Neural crest cell (in vitro differentiated cells): Measurements from ENCODE around the gene RPTOR. TPM values are rescaled to one million over a fixed set of nuclear protein-coding genes. Genes with fewer than 3 reads are reported as not detected.

ENCODE experiments used
- DNase-seq: peaks from one replicate; pipeline ENCODE4 v3.0.0; 2021; ENCODE audit warnings: low read depth, mixed read lengths, low spot score
- H3K27ac Mint-ChIP-seq: one replicate; pipeline ENCODE4 v1.8.0; 2021; ENCODE audit warnings: mild to moderate bottlenecking, mixed read lengths; ENCODE audit not compliant: unreplicated experiment
- H3K27me3 Mint-ChIP-seq: 2 replicates; pipeline ENCODE4 v1.8.0; 2021; ENCODE audit warnings: low read depth, mild to moderate bottlenecking, mixed read lengths
- H3K36me3 Mint-ChIP-seq: 2 replicates; pipeline ENCODE4 v1.8.0; 2021; ENCODE audit warnings: low read depth, mild to moderate bottlenecking, mixed read lengths
- H3K4me1 Mint-ChIP-seq: 2 replicates; pipeline ENCODE4 v1.8.0; 2021; ENCODE audit warnings: mixed read lengths
- H3K4me3 Mint-ChIP-seq: one replicate; pipeline ENCODE4 v1.8.0; 2021; ENCODE audit warnings: mild to moderate bottlenecking, mixed read lengths
- H3K9me3 Mint-ChIP-seq: 2 replicates; pipeline ENCODE4 v1.8.0; 2021; ENCODE audit warnings: mixed read lengths
- total RNA-seq: library from RNA; stranded (reverse); gene quantifications from 2 replicates; pipeline ENCODE4 v1.2.1, GENCODE V29; 2021
- TF ChIP-seq, protein P1 (sequence below): fragments of 200-600 bp; sonication (generic); conservative IDR thresholded peaks from 2 replicates; pipeline ENCODE4 v1.5.0; 2021; ENCODE audit warnings: antibody characterized with exemption, mild to moderate bottlenecking

Gene RPTOR
- total RNA-seq, 1 donor from 2014 or later = 41.1 TPM

DNA sequence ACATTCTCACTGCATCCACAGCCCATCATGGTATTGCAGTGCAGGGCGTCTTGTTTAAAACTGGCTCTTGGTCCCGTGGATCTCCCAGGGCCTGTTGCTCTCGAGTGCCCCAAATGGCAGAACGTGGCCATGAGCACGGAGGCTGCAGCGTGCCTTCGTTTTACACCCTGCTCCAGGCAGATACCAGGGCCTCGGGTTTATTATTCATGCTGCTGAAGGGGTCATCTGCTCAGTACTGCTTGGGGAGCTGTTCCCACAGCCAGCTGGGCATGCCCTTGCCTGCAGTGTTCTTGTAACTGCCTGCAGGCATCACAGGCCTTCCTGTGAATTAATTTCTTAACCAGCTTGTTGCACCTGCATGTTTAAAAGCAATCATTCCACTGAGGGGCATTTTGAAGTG lies 317.3 kb downstream of the RPTOR start:
- no peaks in the 10 kb centered on the region for H3K9me3 Mint-ChIP-seq
- no peak overlapping the region for H3K27ac Mint-ChIP-seq
- no peaks in the 10 kb centered on the region for H3K27me3 Mint-ChIP-seq
- TF ChIP-seq, protein P1, sequence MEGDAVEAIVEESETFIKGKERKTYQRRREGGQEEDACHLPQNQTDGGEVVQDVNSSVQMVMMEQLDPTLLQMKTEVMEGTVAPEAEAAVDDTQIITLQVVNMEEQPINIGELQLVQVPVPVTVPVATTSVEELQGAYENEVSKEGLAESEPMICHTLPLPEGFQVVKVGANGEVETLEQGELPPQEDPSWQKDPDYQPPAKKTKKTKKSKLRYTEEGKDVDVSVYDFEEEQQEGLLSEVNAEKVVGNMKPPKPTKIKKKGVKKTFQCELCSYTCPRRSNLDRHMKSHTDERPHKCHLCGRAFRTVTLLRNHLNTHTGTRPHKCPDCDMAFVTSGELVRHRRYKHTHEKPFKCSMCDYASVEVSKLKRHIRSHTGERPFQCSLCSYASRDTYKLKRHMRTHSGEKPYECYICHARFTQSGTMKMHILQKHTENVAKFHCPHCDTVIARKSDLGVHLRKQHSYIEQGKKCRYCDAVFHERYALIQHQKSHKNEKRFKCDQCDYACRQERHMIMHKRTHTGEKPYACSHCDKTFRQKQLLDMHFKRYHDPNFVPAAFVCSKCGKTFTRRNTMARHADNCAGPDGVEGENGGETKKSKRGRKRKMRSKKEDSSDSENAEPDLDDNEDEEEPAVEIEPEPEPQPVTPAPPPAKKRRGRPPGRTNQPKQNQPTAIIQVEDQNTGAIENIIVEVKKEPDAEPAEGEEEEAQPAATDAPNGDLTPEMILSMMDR = peak; percentile 46
- H3K4me3 Mint-ChIP-seq = no peak overlapping the region
- H3K4me1 Mint-ChIP-seq = peaks cover 14% of the 10 kb centered on the region
- DNase-seq = peak; percentile 30
- H3K36me3 Mint-ChIP-seq = peaks cover 10% of the 10 kb centered on the region

DNA sequence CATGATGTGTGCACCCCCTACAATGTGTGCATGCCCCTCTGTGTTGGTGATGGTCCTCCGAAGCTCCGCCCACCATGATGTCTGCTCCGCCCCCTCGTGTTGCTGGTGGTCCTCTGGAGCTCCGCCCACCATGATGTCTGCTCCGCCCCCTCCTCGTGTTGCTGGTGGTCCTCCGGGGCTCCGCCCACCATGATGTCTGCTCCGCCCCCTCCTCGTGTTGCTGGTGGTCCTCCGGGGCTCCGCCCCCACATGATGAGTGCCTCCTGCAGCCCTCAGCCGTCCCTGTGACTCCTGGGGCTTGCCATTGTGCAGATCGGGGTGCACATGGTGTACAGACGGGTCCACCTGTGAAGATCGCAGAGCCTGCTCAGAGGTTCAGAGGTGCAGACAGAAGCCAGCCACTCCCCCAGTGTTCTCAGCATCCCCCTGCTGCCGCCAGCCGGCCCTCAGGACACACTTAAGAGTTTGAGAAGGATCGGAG lies 317.9 kb downstream of the RPTOR start:
- Mint-ChIP-seq H3K4me1 (peaks cover 14% of the 10 kb centered on the region), H3K4me3 (no peak overlapping the region), H3K27ac (no peak overlapping the region), H3K36me3 (peaks cover 10% of the 10 kb centered on the region), H3K9me3 (no peaks in the 10 kb centered on the region), H3K27me3 (no peaks in the 10 kb centered on the region)
- TF ChIP-seq, protein P1 = no peak
- no peak for DNase-seq

DNA sequence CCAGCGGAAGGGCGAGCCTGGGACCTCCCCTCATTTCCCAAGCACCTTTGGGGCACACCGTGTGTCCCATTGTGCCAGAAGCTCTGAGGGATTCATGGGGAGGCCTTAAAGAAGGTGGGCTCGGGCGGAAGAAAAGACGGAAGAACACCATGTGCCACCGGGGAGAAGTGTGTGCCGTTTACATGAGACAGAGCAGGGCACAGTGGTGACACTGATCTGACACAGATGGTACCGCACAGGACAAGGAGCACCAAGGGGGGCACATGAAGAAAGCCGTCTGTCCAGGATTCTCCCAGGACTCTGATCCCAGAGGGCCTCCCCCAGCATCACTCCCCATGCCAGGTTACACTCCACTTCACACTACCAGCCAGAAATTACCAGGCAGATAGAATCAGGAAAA lies 318.3 kb downstream of the RPTOR start:
- Mint-ChIP-seq H3K9me3 (no peaks in the 10 kb centered on the region), H3K4me1 (peaks cover 14% of the 10 kb centered on the region), H3K27me3 (no peaks in the 10 kb centered on the region), H3K27ac (no peak overlapping the region), H3K4me3 (no peak overlapping the region), H3K36me3 (peaks cover 10% of the 10 kb centered on the region)
- DNase-seq = no peak
- TF ChIP-seq, protein P1 = no peak

DNA sequence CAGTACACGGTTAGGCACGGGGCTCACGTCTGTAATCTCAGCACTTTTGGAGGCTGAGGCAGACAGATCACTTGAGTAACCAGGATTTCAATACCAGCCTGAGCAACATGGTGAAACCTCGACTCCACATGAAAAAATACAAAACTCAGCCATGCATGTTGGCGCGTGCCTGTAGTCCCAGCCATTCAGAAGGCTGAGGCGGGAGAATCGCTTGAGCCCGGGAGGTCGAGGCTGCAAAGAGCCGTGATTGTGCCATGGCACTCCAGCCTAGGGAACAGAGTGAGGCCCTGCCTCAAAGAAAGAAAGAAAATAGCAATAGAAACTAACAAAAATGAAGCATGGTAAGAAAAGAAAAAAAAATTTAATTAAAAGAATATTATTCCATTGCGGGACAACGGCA lies 319.0 kb downstream of the RPTOR start:
- Mint-ChIP-seq H3K27ac (no peak overlapping the region), H3K4me3 (no peak overlapping the region), H3K36me3 (peaks cover 13% of the 10 kb centered on the region), H3K9me3 (no peaks in the 10 kb centered on the region), H3K27me3 (no peaks in the 10 kb centered on the region), H3K4me1 (peaks cover 14% of the 10 kb centered on the region)
- DNase-seq = no peak
- TF ChIP-seq, protein P1 = no peak

DNA sequence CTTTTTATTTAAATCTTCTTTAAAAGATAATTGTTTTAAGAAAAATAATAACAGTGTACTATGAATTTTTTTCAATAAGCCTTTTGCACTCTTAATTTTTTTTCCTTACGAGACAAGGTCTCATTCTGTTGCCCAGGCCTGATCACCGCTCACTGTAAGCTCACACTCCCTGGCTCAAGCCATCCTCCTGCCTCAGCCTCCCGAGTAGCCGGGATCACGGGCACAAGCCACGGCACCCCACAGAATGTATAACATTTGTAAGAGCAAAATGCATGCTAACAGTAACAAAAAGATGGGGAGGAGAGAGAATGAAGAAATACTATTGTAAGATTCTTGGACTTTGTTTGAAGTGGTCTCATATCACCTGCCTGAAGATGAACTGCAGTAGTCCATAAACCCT lies 320.1 kb downstream of the RPTOR start:
- H3K36me3 Mint-ChIP-seq = peaks cover 13% of the 10 kb centered on the region
- H3K27me3 Mint-ChIP-seq = no peaks in the 10 kb centered on the region
- DNase-seq = no peak
- H3K4me3 Mint-ChIP-seq = no peak overlapping the region
- peaks cover 9% of the 10 kb centered on the region for H3K4me1 Mint-ChIP-seq
- no peaks in the 10 kb centered on the region for H3K9me3 Mint-ChIP-seq
- H3K27ac Mint-ChIP-seq = no peak overlapping the region
- TF ChIP-seq, protein P1 = no peak
